ENCODE results near the gene TENM3. TPM values are rescaled to one million over a fixed set of nuclear protein-coding genes. Genes with fewer than 3 reads are reported as not detected.

TENM3 gene
- total RNA-seq, 2 experiments from 2014 or later, result not detected

DNA sequence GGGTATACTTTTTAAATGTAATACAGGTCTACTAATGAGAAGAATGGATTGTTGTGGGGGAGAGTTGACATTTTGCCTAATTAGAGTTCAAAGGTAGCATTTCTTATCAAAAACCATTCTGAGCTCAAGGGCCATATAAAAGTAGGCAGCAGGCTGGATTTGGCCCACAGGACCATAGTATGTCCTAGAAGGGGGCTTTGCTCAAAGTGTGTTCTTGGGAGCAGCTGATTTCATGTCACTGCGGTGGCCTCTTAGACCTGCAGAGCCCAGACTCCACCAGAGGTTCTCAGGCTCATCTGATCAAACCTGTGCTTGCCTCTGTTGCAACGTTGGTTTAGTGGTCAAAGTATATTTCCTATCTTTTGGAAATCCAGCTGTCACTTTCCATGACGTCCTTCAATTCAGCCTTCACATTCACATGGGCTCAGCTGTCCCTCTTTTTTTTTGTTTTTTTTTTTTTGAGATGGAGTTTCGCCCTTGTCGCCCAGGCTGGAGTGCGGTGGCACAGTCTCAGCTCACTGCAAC, 34.6 kb upstream of the TENM3 start:
- Mint-ChIP-seq H3K27ac (no peak overlapping the region), H3K36me3 (ENCODE audit: low read depth) (no peaks in the 10 kb centered on the region), H3K27me3 (no peaks in the 10 kb centered on the region), H3K9me3 (no peaks in the 10 kb centered on the region), H3K4me1 (ENCODE audit: low read depth) (no peaks in the 10 kb centered on the region), H3K4me3 (no peak overlapping the region)
- ChIA-PET POLR2A (no interaction called here), CTCF (no interaction called here)
- TF ChIP-seq, protein P1, sequence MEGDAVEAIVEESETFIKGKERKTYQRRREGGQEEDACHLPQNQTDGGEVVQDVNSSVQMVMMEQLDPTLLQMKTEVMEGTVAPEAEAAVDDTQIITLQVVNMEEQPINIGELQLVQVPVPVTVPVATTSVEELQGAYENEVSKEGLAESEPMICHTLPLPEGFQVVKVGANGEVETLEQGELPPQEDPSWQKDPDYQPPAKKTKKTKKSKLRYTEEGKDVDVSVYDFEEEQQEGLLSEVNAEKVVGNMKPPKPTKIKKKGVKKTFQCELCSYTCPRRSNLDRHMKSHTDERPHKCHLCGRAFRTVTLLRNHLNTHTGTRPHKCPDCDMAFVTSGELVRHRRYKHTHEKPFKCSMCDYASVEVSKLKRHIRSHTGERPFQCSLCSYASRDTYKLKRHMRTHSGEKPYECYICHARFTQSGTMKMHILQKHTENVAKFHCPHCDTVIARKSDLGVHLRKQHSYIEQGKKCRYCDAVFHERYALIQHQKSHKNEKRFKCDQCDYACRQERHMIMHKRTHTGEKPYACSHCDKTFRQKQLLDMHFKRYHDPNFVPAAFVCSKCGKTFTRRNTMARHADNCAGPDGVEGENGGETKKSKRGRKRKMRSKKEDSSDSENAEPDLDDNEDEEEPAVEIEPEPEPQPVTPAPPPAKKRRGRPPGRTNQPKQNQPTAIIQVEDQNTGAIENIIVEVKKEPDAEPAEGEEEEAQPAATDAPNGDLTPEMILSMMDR (IDR thresholded peaks at IDR 0.05), result no peak
- no peak for DNase-seq
- intact Hi-C loops (cut with micrococcal nuclease), result no loop called here
- no peak for ATAC-seq

DNA sequence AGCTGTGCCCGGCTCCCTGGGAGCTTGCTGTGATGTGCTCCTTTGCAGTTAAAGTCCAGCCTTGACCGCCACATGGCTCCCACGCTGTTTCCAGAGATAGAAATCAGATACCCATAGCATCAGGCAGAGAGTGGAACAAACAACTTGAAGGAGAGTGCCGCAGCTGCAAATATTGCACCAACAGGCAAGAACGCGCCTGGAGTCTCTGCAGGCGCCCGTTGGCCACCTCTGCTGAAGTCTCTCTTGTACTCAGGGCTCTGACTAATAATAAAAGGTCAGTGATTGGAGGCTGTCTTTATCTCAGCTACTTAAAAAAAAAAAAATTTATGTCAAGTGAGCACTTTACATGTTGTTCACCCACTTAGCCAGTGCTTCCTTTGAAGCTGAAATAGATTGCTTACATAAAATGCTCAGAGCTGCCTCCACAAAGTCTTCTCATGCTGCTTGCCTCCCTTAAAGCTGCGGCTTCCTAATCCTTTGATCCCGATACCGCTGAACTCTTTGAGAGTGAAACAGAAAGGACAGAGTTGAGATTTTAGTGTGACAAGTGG, 30.9 kb upstream of the TENM3 start:
- Mint-ChIP-seq H3K36me3 (ENCODE audit: low read depth) (no peaks in the 10 kb centered on the region), H3K27me3 (no peaks in the 10 kb centered on the region), H3K9me3 (no peaks in the 10 kb centered on the region), H3K27ac (no peak overlapping the region), H3K4me1 (ENCODE audit: low read depth) (no peaks in the 10 kb centered on the region), H3K4me3 (no peak overlapping the region)
- CTCF ChIA-PET, result no interaction called here
- POLR2A ChIA-PET, result no interaction called here
- ATAC-seq, result no peak
- TF ChIP-seq, protein P1 (IDR thresholded peaks at IDR 0.05), result no peak
- DNase-seq, result no peak
- intact Hi-C loops (cut with micrococcal nuclease), result no loop called here

DNA sequence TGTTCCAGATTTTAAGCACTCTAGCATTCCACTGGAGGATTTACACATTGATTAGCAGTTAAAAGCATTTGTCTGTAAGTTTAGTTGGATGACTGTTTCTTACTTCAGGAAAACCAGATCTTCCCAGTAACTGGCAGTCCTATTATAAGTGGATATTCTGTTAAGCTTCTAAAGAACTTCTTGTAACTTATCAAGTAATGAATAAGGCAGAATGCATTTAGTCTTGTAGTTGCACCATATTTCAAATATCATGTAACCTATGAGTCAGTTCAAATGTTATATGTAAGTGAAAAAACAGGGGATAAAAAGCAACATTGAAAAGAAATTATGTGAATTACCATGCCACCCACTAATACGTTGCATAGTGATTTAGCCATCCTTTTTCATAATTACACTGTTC, 30.2 kb upstream of the TENM3 start:
- ChIA-PET POLR2A (no interaction called here), CTCF (no interaction called here)
- Mint-ChIP-seq H3K27ac (no peak overlapping the region), H3K9me3 (no peaks in the 10 kb centered on the region), H3K4me1 (ENCODE audit: low read depth) (no peaks in the 10 kb centered on the region), H3K4me3 (no peak overlapping the region), H3K27me3 (no peaks in the 10 kb centered on the region), H3K36me3 (ENCODE audit: low read depth) (no peaks in the 10 kb centered on the region)
- TF ChIP-seq, protein P1 (IDR thresholded peaks at IDR 0.05), result no peak
- ATAC-seq (no peak), DNase-seq (no peak)
- intact Hi-C loops (cut with micrococcal nuclease), result no loop called here

DNA sequence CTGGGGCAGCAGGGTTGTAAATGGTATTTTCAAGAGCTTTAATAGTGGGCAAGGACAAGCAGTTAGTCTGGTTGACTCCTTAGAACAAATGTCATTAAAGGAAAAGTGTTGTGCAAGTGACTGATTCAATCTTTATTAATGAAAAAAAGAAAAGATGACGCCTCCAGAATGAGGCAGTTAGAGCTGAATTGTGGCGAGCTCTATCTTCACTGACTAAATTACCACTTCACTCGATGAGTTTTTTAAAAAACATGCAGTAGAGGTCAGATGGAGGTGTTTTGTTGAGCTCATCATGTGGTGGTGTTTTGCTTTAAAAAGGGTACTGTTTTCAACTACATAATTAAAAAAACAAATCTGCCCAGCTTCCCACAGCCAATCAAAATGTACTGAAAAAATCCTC, 28.1 kb upstream of the TENM3 start:
- no peak overlapping the region for H3K4me3 Mint-ChIP-seq
- DNase-seq (no peak), ATAC-seq (no peak)
- TF ChIP-seq, protein P1 (IDR thresholded peaks at IDR 0.05), result no peak
- no peak overlapping the region for H3K27ac Mint-ChIP-seq
- H3K27me3 Mint-ChIP-seq, result no peaks in the 10 kb centered on the region
- no peaks in the 10 kb centered on the region for H3K9me3 Mint-ChIP-seq
- CTCF ChIA-PET, result no interaction called here
- intact Hi-C loops (cut with micrococcal nuclease), result no loop called here
- no peaks in the 10 kb centered on the region for H3K4me1 Mint-ChIP-seq (ENCODE audit: low read depth)
- H3K36me3 Mint-ChIP-seq (ENCODE audit: low read depth), result no peaks in the 10 kb centered on the region
- POLR2A ChIA-PET, result no interaction called here

DNA sequence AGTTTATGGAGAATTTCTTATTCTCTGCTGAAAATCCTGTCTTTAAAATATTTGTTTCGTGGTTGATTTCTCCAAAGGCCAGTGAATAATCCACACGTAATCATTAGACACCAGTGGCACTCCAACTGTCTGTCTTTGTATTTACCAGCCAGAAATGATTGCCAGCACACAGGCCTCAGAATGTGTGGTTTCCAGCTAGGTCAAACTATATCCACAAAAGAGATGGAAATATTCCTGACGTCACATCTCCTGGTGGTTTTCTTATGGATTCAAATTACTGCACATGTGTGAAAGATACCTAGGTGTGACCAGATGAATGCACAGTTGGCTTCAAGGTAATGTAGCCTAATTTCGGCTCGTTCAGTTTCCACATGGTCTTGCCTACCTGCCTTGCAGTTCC, 27.2 kb upstream of the TENM3 start:
- CTCF ChIA-PET, result no interaction called here
- ATAC-seq (no peak), DNase-seq (no peak)
- Mint-ChIP-seq H3K27me3 (no peaks in the 10 kb centered on the region), H3K36me3 (ENCODE audit: low read depth) (no peaks in the 10 kb centered on the region), H3K4me1 (ENCODE audit: low read depth) (no peaks in the 10 kb centered on the region), H3K4me3 (no peak overlapping the region), H3K27ac (no peak overlapping the region), H3K9me3 (no peaks in the 10 kb centered on the region)
- intact Hi-C loops (cut with micrococcal nuclease), result no loop called here
- POLR2A ChIA-PET, result no interaction called here
- TF ChIP-seq, protein P1 (IDR thresholded peaks at IDR 0.05), result no peak

All from activated CD8-positive, alpha-beta T cell treated with anti-CD3 and anti-CD28 coated beads for 36 hours (primary cell).